ENCODE results near the gene NES.

NES gene

DNA sequence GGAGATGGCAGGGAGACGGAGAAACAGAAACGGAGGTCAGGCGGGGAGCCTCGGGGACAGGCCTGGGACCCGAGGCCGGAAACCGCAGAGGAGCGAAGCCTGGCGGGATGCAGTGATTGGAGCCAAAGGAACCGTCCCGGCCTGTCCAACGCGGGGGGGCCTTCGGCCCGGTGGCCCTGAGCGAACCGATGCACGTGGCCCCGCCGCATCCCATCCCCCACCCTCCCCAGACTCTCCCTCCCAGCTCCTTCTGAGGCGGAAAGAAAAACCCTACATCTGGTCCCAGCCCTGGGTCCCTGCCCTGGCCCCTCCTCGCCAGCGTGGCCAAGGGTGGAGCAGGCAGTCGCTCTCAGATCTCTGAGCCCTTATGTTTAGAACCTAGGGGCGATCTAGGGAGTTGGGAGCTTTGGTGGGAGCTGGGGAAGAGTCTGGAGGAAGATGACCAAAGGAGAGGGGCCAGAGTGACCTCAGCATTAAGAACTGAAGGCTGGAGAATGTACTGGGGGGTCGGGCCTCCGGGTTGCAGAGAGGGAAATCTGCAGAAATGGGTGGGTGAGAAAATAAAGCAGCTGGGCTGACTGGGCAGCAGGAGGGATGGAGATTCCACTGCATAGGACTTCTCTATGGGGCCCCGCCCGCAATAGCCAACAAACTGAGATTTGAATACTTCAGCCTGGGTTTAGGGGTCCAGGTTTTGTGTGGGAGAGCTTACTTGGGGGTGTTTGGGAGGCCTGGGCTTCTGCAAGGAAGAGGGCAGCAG, 29.6 kb upstream of the NES start (continued):
- TF ChIP-seq, protein P1, sequence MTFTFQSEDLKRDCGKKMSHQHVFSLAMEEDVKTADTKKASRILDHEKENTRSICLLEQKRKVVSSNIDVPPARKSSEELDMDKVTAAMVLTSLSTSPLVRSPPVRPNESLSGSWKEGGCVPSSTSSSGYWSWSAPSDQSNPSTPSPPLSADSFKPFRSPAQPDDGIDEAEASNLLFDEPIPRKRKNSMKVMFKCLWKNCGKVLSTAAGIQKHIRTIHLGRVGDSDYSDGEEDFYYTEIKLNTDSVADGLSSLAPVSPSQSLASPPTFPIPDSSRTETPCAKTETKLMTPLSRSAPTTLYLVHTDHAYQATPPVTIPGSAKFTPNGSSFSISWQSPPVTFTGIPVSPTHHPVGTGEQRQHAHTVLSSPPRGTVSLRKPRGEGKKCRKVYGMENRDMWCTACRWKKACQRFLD (tag by site-specific recombination; IDR thresholded peaks at IDR 0.05), result no peak
- no peak for TF ChIP-seq ZNF701 (tag by site-specific recombination; IDR thresholded peaks at IDR 0.05)
- peak; percentile 87 for TF ChIP-seq GFI1B (tag by site-specific recombination; IDR thresholded peaks at IDR 0.05)
- TF ChIP-seq, protein P2, sequence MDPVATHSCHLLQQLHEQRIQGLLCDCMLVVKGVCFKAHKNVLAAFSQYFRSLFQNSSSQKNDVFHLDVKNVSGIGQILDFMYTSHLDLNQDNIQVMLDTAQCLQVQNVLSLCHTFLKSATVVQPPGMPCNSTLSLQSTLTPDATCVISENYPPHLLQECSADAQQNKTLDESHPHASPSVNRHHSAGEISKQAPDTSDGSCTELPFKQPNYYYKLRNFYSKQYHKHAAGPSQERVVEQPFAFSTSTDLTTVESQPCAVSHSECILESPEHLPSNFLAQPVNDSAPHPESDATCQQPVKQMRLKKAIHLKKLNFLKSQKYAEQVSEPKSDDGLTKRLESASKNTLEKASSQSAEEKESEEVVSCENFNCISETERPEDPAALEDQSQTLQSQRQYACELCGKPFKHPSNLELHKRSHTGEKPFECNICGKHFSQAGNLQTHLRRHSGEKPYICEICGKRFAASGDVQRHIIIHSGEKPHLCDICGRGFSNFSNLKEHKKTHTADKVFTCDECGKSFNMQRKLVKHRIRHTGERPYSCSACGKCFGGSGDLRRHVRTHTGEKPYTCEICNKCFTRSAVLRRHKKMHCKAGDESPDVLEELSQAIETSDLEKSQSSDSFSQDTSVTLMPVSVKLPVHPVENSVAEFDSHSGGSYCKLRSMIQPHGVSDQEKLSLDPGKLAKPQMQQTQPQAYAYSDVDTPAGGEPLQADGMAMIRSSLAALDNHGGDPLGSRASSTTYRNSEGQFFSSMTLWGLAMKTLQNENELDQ (tag by site-specific recombination; IDR thresholded peaks at IDR 0.05; ENCODE audit: low read depth), result no peak
- TF ChIP-seq, protein P3, sequence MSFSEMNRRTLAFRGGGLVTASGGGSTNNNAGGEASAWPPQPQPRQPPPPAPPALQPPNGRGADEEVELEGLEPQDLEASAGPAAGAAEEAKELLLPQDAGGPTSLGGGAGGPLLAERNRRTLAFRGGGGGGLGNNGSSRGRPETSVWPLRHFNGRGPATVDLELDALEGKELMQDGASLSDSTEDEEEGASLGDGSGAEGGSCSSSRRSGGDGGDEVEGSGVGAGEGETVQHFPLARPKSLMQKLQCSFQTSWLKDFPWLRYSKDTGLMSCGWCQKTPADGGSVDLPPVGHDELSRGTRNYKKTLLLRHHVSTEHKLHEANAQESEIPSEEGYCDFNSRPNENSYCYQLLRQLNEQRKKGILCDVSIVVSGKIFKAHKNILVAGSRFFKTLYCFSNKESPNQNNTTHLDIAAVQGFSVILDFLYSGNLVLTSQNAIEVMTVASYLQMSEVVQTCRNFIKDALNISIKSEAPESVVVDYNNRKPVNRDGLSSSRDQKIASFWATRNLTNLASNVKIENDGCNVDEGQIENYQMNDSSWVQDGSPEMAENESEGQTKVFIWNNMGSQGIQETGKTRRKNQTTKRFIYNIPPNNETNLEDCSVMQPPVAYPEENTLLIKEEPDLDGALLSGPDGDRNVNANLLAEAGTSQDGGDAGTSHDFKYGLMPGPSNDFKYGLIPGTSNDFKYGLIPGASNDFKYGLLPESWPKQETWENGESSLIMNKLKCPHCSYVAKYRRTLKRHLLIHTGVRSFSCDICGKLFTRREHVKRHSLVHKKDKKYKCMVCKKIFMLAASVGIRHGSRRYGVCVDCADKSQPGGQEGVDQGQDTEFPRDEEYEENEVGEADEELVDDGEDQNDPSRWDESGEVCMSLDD (tag by site-specific recombination; IDR thresholded peaks at IDR 0.05), result no peak
- no peak for TF ChIP-seq ZNF184 (tag by site-specific recombination; IDR thresholded peaks at IDR 0.05)
- no peak for TF ChIP-seq ZNF670 (tag by site-specific recombination; IDR thresholded peaks at IDR 0.05; ENCODE audit: low read depth)
- no peak for TF ChIP-seq ZNF133 (tag by site-specific recombination; IDR thresholded peaks at IDR 0.05)
- TF ChIP-seq ZNF629 (tag by site-specific recombination; IDR thresholded peaks at IDR 0.05), result no peak
- TF ChIP-seq ZNF600 (tag by site-specific recombination; IDR thresholded peaks at IDR 0.05), result 0 out of 2 replicates have a peak, but pooled peaks have one; percentile 2
- TF ChIP-seq ZNF223 (tag by site-specific recombination; IDR thresholded peaks at IDR 0.05), result peak; percentile 74; the same call in 1 of the 2 replicates
- TF ChIP-seq BCL11B (tag by site-specific recombination; IDR thresholded peaks at IDR 0.05; ENCODE audit: low read depth), result 0 out of 2 replicates have a peak, but pooled peaks have one; percentile 2
- TF ChIP-seq ZBTB48 (tag by site-specific recombination; IDR thresholded peaks at IDR 0.05), result peak; percentile 52; the same call in 1 of the 2 replicates
- no peak for TF ChIP-seq ZNF416 (tag by site-specific recombination; IDR thresholded peaks at IDR 0.05)
- TF ChIP-seq, protein P4, sequence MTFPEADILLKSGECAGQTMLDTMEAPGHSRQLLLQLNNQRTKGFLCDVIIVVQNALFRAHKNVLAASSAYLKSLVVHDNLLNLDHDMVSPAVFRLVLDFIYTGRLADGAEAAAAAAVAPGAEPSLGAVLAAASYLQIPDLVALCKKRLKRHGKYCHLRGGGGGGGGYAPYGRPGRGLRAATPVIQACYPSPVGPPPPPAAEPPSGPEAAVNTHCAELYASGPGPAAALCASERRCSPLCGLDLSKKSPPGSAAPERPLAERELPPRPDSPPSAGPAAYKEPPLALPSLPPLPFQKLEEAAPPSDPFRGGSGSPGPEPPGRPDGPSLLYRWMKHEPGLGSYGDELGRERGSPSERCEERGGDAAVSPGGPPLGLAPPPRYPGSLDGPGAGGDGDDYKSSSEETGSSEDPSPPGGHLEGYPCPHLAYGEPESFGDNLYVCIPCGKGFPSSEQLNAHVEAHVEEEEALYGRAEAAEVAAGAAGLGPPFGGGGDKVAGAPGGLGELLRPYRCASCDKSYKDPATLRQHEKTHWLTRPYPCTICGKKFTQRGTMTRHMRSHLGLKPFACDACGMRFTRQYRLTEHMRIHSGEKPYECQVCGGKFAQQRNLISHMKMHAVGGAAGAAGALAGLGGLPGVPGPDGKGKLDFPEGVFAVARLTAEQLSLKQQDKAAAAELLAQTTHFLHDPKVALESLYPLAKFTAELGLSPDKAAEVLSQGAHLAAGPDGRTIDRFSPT (tag by site-specific recombination; IDR thresholded peaks at IDR 0.05), result no peak
- TF ChIP-seq KLF1 (tag by site-specific recombination; IDR thresholded peaks at IDR 0.05), result 0 out of 2 replicates have a peak, but pooled peaks have one; percentile 10
- no peak for TF ChIP-seq ZNF138 (tag by site-specific recombination; IDR thresholded peaks at IDR 0.05; ENCODE audit: borderline replicate concordance)
- TF ChIP-seq SP7 (tag by site-specific recombination; IDR thresholded peaks at IDR 0.05), result 0 out of 2 replicates have a peak, but pooled peaks have one; percentile 1
- no peak for TF ChIP-seq ZNF677 (tag by site-specific recombination; IDR thresholded peaks at IDR 0.05)
- no peak for TF ChIP-seq PRDM1 (tag by site-specific recombination; IDR thresholded peaks at IDR 0.05)
- TF ChIP-seq ZBTB20 (tag by site-specific recombination; IDR thresholded peaks at IDR 0.05), result no peak
- no peak for TF ChIP-seq ZNF404 (tag by site-specific recombination; IDR thresholded peaks at IDR 0.05)
- TF ChIP-seq ZNF211 (tag by site-specific recombination; IDR thresholded peaks at IDR 0.05; ENCODE audit: low read depth), result no peak
- no peak for TF ChIP-seq ZNF660 (tag by site-specific recombination; IDR thresholded peaks at IDR 0.05)
- TF ChIP-seq ZNF561 (tag by site-specific recombination; IDR thresholded peaks at IDR 0.05; ENCODE audit: borderline replicate concordance), result no peak
- TF ChIP-seq, protein P5, sequence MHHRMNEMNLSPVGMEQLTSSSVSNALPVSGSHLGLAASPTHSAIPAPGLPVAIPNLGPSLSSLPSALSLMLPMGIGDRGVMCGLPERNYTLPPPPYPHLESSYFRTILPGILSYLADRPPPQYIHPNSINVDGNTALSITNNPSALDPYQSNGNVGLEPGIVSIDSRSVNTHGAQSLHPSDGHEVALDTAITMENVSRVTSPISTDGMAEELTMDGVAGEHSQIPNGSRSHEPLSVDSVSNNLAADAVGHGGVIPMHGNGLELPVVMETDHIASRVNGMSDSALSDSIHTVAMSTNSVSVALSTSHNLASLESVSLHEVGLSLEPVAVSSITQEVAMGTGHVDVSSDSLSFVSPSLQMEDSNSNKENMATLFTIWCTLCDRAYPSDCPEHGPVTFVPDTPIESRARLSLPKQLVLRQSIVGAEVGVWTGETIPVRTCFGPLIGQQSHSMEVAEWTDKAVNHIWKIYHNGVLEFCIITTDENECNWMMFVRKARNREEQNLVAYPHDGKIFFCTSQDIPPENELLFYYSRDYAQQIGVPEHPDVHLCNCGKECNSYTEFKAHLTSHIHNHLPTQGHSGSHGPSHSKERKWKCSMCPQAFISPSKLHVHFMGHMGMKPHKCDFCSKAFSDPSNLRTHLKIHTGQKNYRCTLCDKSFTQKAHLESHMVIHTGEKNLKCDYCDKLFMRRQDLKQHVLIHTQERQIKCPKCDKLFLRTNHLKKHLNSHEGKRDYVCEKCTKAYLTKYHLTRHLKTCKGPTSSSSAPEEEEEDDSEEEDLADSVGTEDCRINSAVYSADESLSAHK (tag by site-specific recombination; IDR thresholded peaks at IDR 0.05), result 0 out of 2 replicates have a peak, but pooled peaks have one; percentile 11
- TF ChIP-seq TCF7L2 (IDR thresholded peaks at IDR 0.05; ENCODE audit: borderline replicate concordance, low read depth, low read length), result peak; percentile 55; the same call in 1 of the 2 replicates
- TF ChIP-seq ZFHX2 (tag by site-specific recombination; conservative IDR thresholded peaks at IDR 0.05), result no peak
- no peak for TF ChIP-seq ZFP69B (tag by site-specific recombination; IDR thresholded peaks at IDR 0.05)
- no peak for TF ChIP-seq ZNF837 (tag by site-specific recombination; IDR thresholded peaks at IDR 0.05)

Measured in HEK293 (cell line).